GM18526 (cell line): Measurements from ENCODE around the gene IRX4.

ENCODE experiments used
- POLR2A ChIP-seq: IDR thresholded peaks from 3 replicates; pipeline ENCODE4 v1.6.1; 2011; ENCODE audit not compliant: insufficient read length; ENCODE audit errors: extremely low read depth

IRX4 gene

DNA sequence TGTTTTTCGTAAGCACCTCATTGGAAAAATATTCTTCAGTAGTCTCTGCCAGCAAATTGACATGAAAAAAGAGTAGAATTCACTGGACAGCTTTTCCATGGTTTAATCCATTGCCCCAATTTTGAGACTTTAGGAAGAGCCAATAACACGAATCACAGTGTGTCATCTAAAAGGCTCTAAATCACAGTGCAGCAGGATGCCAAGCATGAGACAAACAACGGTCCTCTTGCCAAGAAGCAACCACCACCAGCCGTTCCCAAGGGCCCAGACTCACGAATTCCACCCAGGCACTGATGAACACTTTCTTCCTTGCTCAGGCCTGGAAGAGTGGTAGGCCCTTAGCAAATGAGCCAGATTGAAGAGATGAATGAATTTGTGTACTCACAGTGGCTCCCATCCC lies 18.3 kb upstream of the IRX4 start:
- TF ChIP-seq POLR2A: no peak

DNA sequence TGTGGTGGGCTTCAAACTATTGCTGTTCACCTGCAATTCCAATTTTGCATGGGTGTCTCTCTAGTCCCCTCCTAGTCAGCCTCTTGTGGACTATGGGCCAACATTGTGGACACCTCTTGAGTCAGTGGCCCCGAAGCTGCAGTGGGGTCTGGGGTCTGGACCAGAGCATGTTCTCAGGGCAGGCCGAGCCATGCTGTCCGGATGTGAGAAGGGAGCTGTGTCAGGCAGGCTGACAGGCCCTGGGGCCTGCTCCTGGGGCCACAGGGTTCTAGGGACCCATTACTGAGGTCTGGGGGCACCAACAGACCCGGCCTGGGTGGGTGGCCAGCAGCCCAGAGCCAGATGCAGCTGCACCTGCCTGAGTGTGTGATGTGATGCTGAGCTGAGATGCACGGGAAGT lies 16.5 kb upstream of the IRX4 start:
- TF ChIP-seq POLR2A: no peak

DNA sequence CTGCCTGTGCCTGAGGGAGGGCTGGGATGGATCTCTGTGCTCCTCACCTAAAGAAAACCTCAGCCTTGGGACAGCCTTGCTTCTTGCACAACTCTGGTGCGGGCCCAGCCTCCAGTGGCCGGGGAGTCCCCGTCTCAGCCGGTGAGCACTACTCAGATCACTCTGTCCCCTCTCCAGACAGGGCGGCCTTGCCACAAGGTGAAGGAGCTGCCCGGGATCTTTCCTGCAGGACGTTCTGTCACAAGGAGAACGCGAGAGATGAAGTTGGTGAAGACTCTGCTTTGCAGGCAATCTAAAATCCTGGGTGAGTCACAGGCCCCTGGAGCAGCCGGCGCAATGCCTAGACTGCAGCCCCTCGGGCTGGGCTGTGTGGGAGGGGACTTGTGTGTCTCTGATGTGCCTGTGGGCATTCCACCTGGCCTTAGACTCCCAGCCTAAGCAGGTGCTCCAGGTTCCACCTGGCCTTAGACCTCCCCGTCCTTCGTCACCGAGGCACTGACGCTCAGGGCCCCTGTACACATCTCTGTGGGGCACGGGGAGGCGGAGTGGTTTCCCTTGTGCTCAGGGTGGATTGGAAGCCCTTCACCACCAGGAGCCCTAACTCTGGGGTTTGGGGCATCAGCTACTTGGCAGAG lies 15.2 kb upstream of the IRX4 start:
- no peak for TF ChIP-seq POLR2A

DNA sequence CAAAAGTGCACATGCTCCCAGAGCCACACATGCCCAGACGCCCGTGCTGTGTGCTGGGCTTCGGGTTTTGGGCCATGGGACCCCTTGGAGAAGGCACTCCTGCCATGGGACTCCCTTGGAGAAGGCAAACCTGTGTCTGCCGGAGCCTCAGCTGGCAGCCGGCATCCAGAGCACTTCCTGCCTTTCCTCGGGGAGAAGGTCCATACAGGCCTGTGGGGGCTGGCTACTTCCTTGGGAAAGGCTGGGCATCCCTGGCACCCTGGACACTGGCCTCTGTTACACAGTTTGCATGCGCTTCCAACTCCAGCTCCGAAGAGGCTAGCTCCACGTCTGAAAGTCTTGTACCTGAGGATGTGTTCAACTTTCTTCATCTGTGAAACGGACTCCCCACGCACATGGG lies 14.7 kb upstream of the IRX4 start:
- TF ChIP-seq POLR2A: no peak

DNA sequence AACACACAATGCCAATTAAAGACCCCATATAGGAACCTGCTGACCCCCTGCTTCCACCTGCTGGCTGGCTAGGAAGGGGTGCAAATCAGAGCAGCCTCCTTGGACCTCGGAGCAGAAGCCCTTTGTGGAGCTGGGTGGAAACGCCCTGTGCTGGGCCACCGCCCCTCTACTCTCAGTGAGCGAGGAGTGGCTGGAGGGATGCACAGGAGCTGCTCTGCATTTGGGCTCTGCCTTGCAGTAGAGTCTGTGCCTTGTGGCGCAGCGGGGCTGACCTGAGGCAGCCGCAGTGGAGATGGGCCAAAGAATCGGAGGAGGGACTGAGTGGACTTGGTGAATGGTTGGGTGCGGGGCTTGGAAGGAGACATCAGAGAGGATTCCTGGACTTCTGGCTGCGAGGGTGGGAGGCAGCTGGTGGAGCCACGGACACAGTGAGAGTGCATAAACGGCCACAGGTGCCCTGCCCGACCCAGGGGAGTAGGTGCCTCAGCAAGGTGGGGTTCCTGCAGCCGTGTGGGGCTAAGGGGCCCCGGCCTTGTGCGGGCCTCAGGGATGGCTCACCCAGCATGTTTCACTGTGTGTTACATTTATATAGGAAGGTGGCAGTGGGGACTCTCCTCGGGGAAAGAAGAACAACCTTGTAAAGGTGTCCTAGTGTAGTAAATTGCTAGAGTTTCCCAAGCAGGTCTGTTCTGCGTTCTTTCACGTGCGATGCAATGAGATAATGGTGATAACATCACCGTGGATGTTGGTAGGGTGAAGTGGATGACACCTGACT lies 14.1 kb upstream of the IRX4 start:
- no peak for TF ChIP-seq POLR2A

DNA sequence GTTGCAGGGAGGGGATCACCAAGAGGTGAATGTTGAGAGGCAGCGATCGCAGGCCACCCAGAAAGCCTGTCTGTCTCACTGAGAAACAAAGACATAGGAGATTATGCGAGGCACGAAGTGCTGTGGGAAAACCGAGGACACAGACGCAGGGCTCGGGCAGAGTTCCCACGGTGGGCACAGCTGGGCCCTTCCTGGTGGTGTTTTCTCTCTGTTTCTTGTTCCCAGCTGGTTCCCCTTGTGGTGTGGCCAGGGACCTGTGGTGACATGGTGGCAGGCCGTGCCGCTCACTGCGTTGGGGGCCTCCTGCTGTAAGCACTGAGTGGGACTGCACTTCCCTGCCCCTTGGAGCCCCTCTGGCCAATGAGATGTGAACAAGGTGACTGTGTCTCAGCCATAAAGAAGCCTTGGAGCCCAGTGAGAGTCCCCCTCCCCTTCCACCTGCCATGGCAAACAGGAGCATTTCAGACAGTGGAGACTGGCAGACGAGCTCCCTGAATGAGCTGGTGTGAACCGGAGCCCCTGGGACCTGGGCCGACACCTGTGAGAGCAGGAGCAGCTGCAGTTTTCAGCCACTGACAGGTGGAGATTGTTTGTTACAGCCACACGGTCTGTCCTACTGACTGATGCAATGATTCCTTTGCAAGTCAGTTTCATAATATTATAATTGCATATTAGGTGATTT lies 13.2 kb upstream of the IRX4 start:
- no peak for TF ChIP-seq POLR2A

DNA sequence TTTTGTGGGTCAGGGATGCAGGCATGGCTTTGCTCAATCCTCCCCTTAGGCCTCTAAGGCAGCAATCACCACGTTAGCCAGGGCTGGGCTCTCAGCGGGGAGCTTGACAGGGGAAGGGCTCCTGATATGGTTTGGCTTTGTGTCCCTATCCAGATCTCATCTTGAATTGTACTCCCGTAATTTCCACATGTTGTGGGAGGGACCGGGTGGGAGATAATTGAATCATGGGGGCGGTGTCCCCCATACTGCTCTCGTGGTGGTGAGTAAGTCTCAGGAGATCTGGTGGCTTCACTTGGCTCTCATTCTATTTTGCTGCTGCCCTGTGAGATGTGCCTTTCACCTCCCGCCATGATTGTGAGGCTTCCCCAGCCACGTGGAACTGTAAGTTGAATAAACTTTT lies 11.5 kb upstream of the IRX4 start:
- no peak for TF ChIP-seq POLR2A

DNA sequence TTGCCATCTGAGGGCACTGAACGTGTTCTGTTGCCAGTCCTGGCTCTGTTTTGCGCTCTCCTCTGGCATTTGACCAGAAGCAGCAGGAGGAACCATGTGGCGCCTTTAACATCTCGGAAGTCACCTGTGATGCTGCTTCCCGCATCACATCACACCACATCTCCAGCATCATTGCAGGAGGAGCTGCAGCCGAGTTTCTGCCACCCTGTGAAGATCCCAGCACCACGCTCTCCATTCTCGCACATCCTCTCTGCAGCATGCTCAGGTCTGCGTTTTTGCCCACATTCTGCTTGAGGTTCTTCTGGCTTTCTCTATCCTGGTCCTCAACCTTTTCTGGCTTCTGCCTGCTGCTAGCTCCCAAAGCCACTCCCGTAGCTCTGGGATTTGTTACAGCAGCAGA lies 11.0 kb upstream of the IRX4 start:
- no peak for TF ChIP-seq POLR2A

DNA sequence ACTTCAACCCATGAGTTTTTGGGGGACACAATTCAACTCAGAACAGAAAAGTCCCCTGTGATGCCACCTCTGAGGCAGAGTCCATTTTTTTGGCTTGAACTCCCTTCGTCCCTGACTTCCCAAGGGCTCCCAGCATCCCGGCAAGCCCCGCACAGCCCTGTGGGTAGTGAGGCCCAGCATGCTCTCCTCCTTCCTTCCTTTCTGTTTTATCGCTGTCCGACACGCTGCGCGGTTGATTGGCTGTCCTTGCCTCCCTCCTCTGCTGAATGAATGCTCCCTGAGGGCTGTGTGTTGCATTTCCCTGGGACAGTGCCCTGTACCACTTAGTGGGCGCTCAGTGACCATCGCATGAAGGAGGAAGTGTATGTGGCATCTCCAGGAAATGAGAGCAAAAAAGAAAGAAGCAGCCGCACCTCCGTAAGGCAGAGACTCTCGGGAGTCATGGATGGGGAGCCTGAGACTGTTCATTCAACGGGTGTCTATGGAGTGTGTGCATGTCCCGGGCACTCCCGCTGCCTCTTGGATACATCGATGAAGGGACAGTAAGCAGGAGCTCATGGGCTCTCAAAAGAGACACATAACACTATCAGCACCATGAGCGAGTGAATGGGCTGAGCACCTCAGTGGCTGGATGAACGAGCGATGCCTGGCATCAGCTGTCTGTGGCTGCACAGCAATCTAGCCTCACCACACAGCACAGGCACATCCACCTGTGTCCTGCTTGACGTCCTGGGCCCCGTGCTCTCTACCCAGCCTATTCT lies 10.1 kb upstream of the IRX4 start:
- no peak for TF ChIP-seq POLR2A

DNA sequence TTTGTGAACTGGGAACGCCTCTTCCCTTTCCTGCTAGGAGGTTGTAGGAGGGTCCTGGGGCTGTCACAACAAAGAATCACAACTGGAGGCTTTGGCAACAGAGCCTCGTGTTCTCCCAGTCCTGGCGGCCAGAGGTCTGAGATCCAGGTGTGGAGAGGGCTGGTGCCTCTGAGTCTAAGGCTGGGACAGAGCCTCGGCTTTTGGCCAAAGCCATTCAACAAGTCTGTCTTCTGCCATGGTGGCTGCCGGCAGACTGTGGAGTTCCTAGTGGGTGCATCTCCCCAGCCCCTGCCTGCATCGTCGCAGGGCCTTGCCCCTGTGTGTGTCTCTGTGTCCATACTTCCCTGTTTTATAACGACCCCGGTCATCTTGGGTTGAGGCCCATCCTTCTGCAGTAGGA lies 9.5 kb upstream of the IRX4 start:
- TF ChIP-seq POLR2A: no peak

DNA sequence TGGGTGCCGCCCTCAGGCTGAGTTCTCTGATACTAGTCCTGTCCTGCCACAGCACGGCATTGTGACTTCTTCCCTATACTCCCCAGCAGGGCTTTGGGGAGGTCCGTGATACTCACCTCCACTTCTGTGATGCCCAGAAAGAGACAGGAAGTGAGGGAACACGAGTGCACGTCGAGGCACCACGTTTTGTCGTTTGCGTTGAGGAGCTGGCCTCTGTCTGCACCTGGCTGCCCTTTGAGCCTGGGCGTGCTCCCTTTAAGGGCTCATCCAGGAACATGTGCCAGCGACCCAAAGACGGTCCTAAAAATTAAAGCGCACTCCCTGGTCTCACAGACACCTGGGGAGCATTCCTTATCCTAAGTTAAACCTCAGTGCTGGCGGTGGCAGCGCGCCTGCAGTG lies 8.7 kb upstream of the IRX4 start:
- no peak for TF ChIP-seq POLR2A

DNA sequence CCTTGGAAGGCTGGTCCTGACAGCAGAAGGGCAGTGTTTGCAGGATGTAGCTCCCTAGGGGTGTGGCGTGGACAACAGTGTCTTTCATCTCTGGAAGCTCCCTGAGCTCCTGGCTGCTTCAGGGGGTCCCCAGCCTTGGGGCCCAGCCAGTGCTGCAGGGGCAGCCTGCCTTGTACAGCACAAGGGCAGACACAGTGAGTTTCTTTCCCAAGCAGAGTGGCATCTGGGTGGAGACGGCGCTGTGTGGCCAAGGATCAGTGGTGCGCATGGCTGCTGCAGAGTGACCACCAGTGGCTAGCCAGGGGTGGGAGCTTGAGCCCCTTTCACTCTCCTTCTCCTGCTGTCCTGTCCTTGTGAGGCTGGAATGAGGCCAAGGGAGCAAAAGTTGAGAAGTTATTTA lies 7.6 kb upstream of the IRX4 start:
- no peak for TF ChIP-seq POLR2A

DNA sequence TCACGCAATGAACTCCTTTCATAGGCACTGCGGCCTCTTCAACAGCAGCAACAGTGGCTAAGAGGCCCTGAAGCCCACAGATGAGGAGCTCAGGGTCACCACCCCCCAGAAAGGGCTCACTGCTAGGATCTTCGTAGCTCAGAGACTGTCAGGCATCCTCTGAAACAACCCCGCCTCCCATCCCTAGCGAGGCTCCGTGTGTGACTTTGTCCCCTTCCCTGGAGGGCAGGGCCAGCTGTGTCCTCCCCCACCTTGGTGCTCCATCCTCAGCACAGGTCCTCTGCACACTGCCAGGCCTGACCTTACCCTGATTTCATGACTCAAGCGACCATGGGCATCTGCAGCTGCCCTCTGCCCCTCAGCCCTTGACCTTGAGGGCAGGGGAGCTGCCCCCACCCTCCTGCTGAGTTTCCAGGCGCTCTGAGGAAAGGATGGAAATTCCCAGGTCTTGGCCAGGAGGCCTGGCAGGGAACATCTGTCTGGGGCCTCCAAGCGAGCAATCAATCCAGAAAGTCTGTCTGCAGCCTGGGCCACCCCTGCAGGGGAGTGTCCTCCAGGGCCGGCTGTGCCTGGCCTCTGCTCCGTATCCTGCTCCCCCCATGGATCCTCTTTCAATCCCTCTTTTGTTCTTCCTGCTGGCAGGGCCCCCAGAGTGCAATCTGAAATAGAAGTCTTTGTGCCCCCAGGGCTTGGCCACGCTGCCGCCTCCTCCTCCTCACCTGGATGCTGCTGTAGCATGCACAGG lies 6.8 kb upstream of the IRX4 start:
- TF ChIP-seq POLR2A: no peak

DNA sequence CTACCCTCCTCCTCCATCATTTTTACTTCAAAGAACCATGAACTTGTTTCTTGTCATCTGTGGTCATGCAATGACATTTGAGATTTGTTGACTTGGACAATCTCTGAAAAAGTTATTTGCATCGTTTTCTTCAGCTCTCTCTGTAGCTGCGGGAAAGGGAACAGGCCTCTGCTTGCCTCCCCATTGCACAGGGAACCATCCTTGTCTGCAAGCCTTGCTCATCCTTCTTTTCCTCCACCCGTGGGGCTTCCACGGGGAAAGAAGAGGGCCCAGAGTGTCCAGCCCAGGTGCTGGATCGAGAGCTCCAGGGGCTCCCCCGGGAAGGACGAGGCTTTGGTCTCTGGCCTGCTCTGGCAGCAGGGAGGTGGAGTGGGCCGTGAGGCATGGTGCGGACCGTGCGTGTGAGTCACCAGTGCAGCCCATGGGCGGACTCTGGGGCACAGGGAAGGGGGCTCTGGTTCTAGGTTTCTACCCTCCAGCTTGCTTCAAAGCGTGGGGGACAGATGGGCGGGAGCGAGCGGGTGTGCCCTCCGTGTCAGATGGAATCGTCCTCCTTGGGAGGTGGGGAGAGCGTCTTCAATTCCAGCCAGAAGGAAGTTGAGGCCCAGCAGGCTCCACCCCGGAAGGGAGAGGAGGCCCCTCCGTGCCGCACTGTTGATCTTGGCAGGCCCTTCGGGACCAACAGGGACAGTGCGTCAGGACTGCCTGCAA lies 6.0 kb upstream of the IRX4 start:
- no peak for TF ChIP-seq POLR2A
